ENCODE data around the gene NELFE.
"Not testable (repeated sequence)": the region's sequence is repeated elsewhere in the genome, so short reads cannot be mapped to it uniquely, and the experiment has no call there.

NELFE gene

GRCh38 chr6:31948753-31949413, 9.9 kb downstream of the NELFE start:
- peak in 2 of 4 experiments; percentile 15 to 21 for DNase-seq

- DNase-seq = no peak
Observed at GRCh38 chr6:31948306-31948705, 10.5 kb downstream of the NELFE start.

- no peak for DNase-seq
Observed at GRCh38 chr6:31947864-31948263, 10.9 kb downstream of the NELFE start.

- no peak for DNase-seq
Observed at GRCh38 chr6:31947070-31947675, 11.6 kb downstream of the NELFE start.

- no peak for DNase-seq
Observed at GRCh38 chr6:31946370-31946885, 12.3 kb downstream of the NELFE start.

GRCh38 chr6:31945507-31946369, 13.0 kb downstream of the NELFE start, which contains the start of gene CFB:
CFB (plus strand) TSS chr6:31946095; CDS start chr6:31946222, 127 bp downstream.
- DNase-seq = peak; percentile 21 to 66 (median 47)

GRCh38 chr6:31945154-31945506, 13.6 kb downstream of the NELFE start:
- no peak for DNase-seq

- DNase-seq = no peak
Observed at GRCh38 chr6:31943742-31944141, 15.0 kb downstream of the NELFE start.

GRCh38 chr6:31940256-31940664, 18.5 kb downstream of the NELFE start:
- no peak for DNase-seq

GRCh38 chr6:31935823-31936222, 22.9 kb downstream of the NELFE start:
- DNase-seq = no peak

- DNase-seq = peak in 3 of 4 experiments; percentile 16 to 52 (median 17)
Observed at GRCh38 chr6:31935021-31935420, 23.8 kb downstream of the NELFE start.

- no peak for DNase-seq
Observed at GRCh38 chr6:31933537-31933936, 25.2 kb downstream of the NELFE start.

- not testable (repeated sequence) for DNase-seq
Observed at GRCh38 chr6:31932137-31932536, 26.6 kb downstream of the NELFE start.

GRCh38 chr6:31930962-31931361, 27.8 kb downstream of the NELFE start:
- no peak for DNase-seq

- DNase-seq = no peak
Observed at GRCh38 chr6:31928672-31928939, 30.2 kb downstream of the NELFE start.

GRCh38 chr6:31927863-31928671, 30.7 kb downstream of the NELFE start:
- DNase-seq = no peak

- DNase-seq = peak in 2 of 4 experiments; percentile 35 to 48
Observed at GRCh38 chr6:31927242-31927862, 31.4 kb downstream of the NELFE start, which contains the start of gene C2. C2 (plus strand) TSS chr6:31927717; CDS start chr6:31927753, 36 bp downstream.

GRCh38 chr6:31922942-31923341, 35.8 kb downstream of the NELFE start:
- DNase-seq = peak in 3 of 4 experiments; percentile 33 to 58 (median 38)

GRCh38 chr6:31920811-31921210, 38.0 kb downstream of the NELFE start:
- DNase-seq = peak; percentile 46 to 70 (median 66)

GRCh38 chr6:31919624-31920303, 39.0 kb downstream of the NELFE start:
- no peak for DNase-seq

- peak; percentile 47 to 70 (median 65) for DNase-seq
Observed at GRCh38 chr6:31918069-31918720, 40.6 kb downstream of the NELFE start.
